Measurements from ENCODE around the gene KLRC1. TPM values are rescaled to one million over a fixed set of nuclear protein-coding genes. Genes with fewer than 3 reads are reported as not detected.

The KLRC1 gene
- total and polyA plus RNA-seq, 2 of the 8 experiments (the other 6 are each of a cell fraction or from before 2014, with no cell fraction given), result not detected

- no peaks in the 10 kb centered on the region for H4K20me1 ChIP-seq (replicated peaks in 1 of 2; ENCODE audit: control insufficient read depth in 1 of 2, insufficient read depth in 2 of 2, low read length in 2 of 2)
- DNase-seq (ENCODE audit: low read depth in 1 of 2, low spot score in 2 of 2) (no peak), FAIRE-seq (no peak)
- H2AK5ac ChIP-seq (ENCODE audit: low read depth, low read length), result no peak overlapping the region
- H3K27ac ChIP-seq (ENCODE audit: low read depth, low read length), result no peak overlapping the region
- no peak overlapping the region for H3K56ac ChIP-seq (replicated peaks; ENCODE audit: insufficient read length, low read depth, low read length)
- H3K9ac ChIP-seq (replicated peaks in 1 of 4; ENCODE audit: extremely low read depth in 1 of 4, low read depth in 3 of 4, low read length in 3 of 4), result no peak overlapping the region
- H3K23ac ChIP-seq (ENCODE audit: insufficient read length), result no peak overlapping the region
- no peak overlapping the region for H3K18ac ChIP-seq (ENCODE audit: extremely low read depth, low read length)
- no peak overlapping the region for H4K91ac ChIP-seq (replicated peaks; ENCODE audit: insufficient read length, low read length)
- H3K4me1 ChIP-seq (replicated peaks in 1 of 4; ENCODE audit: control insufficient read depth in 3 of 4, insufficient read depth in 4 of 4, low read length in 3 of 4), result no peaks in the 10 kb centered on the region
- no peaks in the 10 kb centered on the region for H3K27me3 ChIP-seq (replicated peaks in 1 of 4; ENCODE audit: control insufficient read depth in 3 of 4, extremely low read depth in 1 of 4, insufficient read depth in 3 of 4, low read length in 3 of 4)
- no peak overlapping the region for H3K4ac ChIP-seq (replicated peaks; ENCODE audit: insufficient read length, low read depth, low read length)
- no peak overlapping the region for H2BK120ac ChIP-seq (replicated peaks; ENCODE audit: low read depth, low read length)
- no peak overlapping the region for H2BK12ac ChIP-seq (ENCODE audit: low read depth, low read length)
- TF ChIP-seq ATF2 (IDR thresholded peaks at IDR 0.05; ENCODE audit: low read length), result no peak
- no peak for TF ChIP-seq E2F6 (IDR thresholded peaks at IDR 0.05)
- TF ChIP-seq RBBP5 (IDR thresholded peaks at IDR 0.05; ENCODE audit: borderline replicate concordance, low read depth, low read length), result no peak
- ChIA-PET POLR2A (ENCODE audit: partially characterized antibody) (no interaction called here), CTCF (ENCODE audit: partially characterized antibody) (no interaction called here)
- no peaks in the 10 kb centered on the region for H3K23me2 ChIP-seq (ENCODE audit: low read depth, low read length)
- H3K9me3 ChIP-seq (ENCODE audit: insufficient read depth in 2 of 2, low read depth in 1 of 2, low read length in 1 of 2), result peaks cover 0 to 5% of the 10 kb centered on the region in 2 experiments; a peak in 1 of 4 replicates
- H3K14ac ChIP-seq (ENCODE audit: insufficient read length), result no peak overlapping the region
- no peaks in the 10 kb centered on the region for H3K36me3 ChIP-seq (ENCODE audit: control insufficient read depth in 2 of 4, insufficient read depth in 4 of 4, low read length in 3 of 4)
- no peak overlapping the region for H3K4me3 ChIP-seq (ENCODE audit: extremely low read depth in 1 of 4, insufficient read depth in 2 of 4, low read depth in 3 of 4, low read length in 4 of 4)
- no peak overlapping the region for H2BK20ac ChIP-seq (ENCODE audit: low read length)
- H2AFZ ChIP-seq (ENCODE audit: low read length), result no peak overlapping the region
- no peak overlapping the region for H4K8ac ChIP-seq (ENCODE audit: extremely low read depth, insufficient read depth, low read length)
- no peak overlapping the region for H4K5ac ChIP-seq (ENCODE audit: insufficient read length, low read depth, low read length)
- no peak overlapping the region for H2BK5ac ChIP-seq (ENCODE audit: low read depth, low read length)
- no peaks in the 10 kb centered on the region for H3K79me2 ChIP-seq (ENCODE audit: control insufficient read depth in 1 of 2, insufficient read depth in 2 of 2, low read length in 2 of 2)
- H3K4me2 ChIP-seq (ENCODE audit: insufficient read depth in 1 of 2, low read depth in 2 of 2, low read length in 2 of 2), result no peak overlapping the region
- H3K79me1 ChIP-seq (ENCODE audit: low read depth, low read length), result no peaks in the 10 kb centered on the region
- H2BK15ac ChIP-seq (ENCODE audit: low read length), result no peak overlapping the region
Measured at GRCh38 chr12:10404798-10405197, 48.4 kb downstream of the KLRC1 start.
